M059J (cell line): ENCODE measurements around the gene GP5. TPM values are rescaled to one million over a fixed set of nuclear protein-coding genes. Genes with fewer than 3 reads are reported as not detected.

Experiments used
- DNase-seq: peaks from one replicate; pipeline ENCODE4 v3.0.0-alpha.2; 2012; ENCODE audit warnings: low read depth
- total RNA-seq: library from RNA; depleted of rRNA; stranded (reverse); fragments of >200 nt; shearing (Covaris generic); gene quantifications from 2 replicates; pipeline ENCODE4 v1.2.3, GENCODE V29; 2014; rRNA removed

The GP5 gene
- total RNA-seq, 1 experiment from 2014 or later, result 0.12 TPM

GRCh38 chr3:194348354-194348753, 50.7 kb downstream of the GP5 start:
- no peak for DNase-seq

GRCh38 chr3:194346621-194347020, 52.4 kb downstream of the GP5 start:
- DNase-seq, result no peak

GRCh38 chr3:194346035-194346434, 53.0 kb downstream of the GP5 start:
- DNase-seq, result no peak

Other genes starting within 250 kb of the GP5 start
- not detected in 2 replicates for gene CPN2, start 47.9 kb downstream of the GP5 start, total RNA-seq
- gene LRRC15, start 29.5 kb downstream of the GP5 start, total RNA-seq, result 9.1 and 9.6 TPM in 2 replicates
- gene ATP13A3, start 87.7 kb upstream of the GP5 start, total RNA-seq, result 91.3 and 134 TPM in 2 replicates
- gene TMEM44, start 234.2 kb upstream of the GP5 start, total RNA-seq, result 13.8 and 19.4 TPM in 2 replicates